A549 (cell line): Measurements from ENCODE around the gene ZNF469.

Experiments
- EP300 ChIP-seq, 2 experiments: fragments of >200 bp; sonication (Bioruptor Twin); formaldehyde crosslinking; IDR thresholded peaks; 2 replicates in 1 of 2; 3 replicates in 1 of 2; pipeline ENCODE4 v1.6.1; 2016 to 2017
- MAFK ChIP-seq: fragments of 450-650 bp; IDR thresholded peaks from 2 replicates; pipeline ENCODE4 v1.6.1; 2014; ENCODE audit not compliant: partially characterized antibody
- NPAS2 ChIP-seq: fragments of 250-450 bp; sonication (Bioruptor Pico); IDR thresholded peaks from 2 replicates; pipeline ENCODE4 v1.8.0; 2022; ENCODE audit warnings: mild to moderate bottlenecking, moderate library complexity, borderline replicate concordance
- POLR2A ChIP-seq: IDR thresholded peaks from 2 replicates; pipeline ENCODE4 v1.6.1; 2012; ENCODE audit warnings: mild to moderate bottlenecking, low read length
- POLR2AphosphoS2 ChIP-seq: conservative IDR thresholded peaks from 2 replicates; pipeline ENCODE4 v1.6.1; 2012; ENCODE audit warnings: low read length, improper control_type of control experiment, inconsistent platforms
- TF ChIP-seq, protein P1 (sequence below): fragments of >200 bp; sonication (Bioruptor Twin); formaldehyde crosslinking; IDR thresholded peaks from 3 replicates; pipeline ENCODE4 v1.5.1; 2016

DNA sequence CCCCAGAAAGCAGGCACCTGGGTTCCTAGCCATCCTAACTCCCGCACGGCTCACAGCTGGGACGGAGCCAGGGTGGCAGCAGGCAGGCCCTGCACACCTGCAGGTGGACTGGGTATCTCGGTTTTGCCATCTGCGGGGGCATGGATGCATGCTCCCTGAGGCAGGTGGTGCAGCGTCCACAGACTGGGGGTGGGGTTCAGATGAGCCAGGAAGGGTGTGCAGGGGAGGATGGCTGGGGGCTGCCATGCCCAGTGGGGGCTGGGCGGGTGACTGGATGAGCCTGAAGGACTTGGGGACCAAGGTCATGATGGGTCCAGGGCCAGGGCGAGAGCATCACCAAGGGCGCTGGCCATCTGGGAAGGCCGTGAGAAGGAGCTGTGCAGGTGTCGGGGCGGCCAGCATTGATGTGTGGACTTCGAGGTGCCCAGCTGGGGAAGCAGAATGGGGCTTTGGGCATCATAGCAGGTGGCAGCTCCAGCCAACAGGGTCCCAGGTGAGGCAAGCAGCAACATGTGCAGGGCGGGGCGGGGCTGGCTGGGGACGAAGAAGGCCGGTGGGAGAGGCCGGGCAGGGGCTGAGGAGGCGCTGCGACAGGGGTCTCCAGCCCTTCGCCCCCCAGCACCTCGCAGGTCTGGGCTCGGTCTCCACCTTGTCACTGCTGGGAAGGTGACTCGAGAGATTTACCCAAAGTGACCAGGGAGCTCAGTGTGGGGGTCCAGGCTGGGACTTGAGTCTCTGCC lies 41.0 kb upstream of the ZNF469 start:
- TF ChIP-seq MAFK (no peak), NPAS2 (CRISPR knock-in tag) (no peak), POLR2AphosphoS2 (no peak), POLR2A (no peak), EP300 (IDR thresholded peaks at IDR 0.05) (no peak)
- TF ChIP-seq, protein P1, sequence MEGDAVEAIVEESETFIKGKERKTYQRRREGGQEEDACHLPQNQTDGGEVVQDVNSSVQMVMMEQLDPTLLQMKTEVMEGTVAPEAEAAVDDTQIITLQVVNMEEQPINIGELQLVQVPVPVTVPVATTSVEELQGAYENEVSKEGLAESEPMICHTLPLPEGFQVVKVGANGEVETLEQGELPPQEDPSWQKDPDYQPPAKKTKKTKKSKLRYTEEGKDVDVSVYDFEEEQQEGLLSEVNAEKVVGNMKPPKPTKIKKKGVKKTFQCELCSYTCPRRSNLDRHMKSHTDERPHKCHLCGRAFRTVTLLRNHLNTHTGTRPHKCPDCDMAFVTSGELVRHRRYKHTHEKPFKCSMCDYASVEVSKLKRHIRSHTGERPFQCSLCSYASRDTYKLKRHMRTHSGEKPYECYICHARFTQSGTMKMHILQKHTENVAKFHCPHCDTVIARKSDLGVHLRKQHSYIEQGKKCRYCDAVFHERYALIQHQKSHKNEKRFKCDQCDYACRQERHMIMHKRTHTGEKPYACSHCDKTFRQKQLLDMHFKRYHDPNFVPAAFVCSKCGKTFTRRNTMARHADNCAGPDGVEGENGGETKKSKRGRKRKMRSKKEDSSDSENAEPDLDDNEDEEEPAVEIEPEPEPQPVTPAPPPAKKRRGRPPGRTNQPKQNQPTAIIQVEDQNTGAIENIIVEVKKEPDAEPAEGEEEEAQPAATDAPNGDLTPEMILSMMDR = no peak
